ENCODE results near the gene ASCL2.

- TF ChIP-seq POLR2A (IDR thresholded peaks at IDR 0.05) (no peak), CTCF (IDR thresholded peaks at IDR 0.05) (no peak)
Observed at GRCh38 chr11:2317354-2318050, 47.1 kb upstream of the ASCL2 start.
